ENCODE results near the gene PAAF1. TPM values are rescaled to one million over a fixed set of nuclear protein-coding genes. Genes with fewer than 3 reads are reported as not detected.

PAAF1 gene
- total and polyA plus RNA-seq, 4 donors: 10.2 to 23.3 (median 13.9) TPM

DNA sequence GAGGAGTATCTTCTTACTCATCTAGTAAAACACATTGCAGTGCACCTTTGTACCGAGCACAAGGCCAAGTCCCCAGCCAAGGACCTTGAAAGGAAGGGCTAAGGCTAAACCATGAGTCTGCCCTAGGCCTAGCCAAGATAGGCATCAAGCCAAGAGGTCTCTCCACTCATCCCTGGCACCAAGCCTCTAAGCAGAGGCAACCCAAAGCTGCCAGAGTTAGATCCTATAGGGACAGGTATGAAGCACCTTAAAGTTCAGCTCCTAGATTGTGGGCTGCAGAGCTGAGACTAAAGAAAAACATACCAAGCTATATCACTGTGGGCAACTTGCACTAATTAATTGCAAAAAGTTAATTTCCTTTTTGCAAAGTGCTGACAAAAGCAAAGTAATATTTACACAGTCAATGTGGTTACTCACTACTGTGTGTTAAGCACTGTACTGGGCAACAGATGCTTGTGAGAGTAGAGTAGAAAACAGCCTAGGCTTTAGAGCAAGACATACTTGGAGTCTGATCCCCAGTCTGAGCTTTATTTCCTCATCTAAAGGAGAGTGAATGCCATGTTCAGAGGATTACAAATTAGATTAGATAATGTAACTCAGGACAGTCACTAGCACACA, 7.4 kb upstream of the PAAF1 start:
- DNase-seq (peak in 1 of 3 donors; percentile 3), ATAC-seq (ENCODE audit: insufficient read depth, low FRiP score) (no peak)
- H3K9ac ChIP-seq (ENCODE audit: insufficient read depth in 1 of 2, low read length in 2 of 2): no peak overlapping the region
- H3K27me3 ChIP-seq (ENCODE audit: control insufficient read depth in 3 of 3, insufficient read depth in 3 of 3, low read length in 2 of 3): no peaks in the 10 kb centered on the region
- no peak overlapping the region for H3K27ac ChIP-seq (ENCODE audit: low read depth in 1 of 2, low read length in 1 of 2)
- no peak overlapping the region for H3K4me3 ChIP-seq
- H3K4me1 ChIP-seq (ENCODE audit: control insufficient read depth in 5 of 5, insufficient read depth in 5 of 5, low read length in 5 of 5): peaks cover 0 to 2% (median 0%) of the 10 kb centered on the region in 5 donors
- 75 to 77% methylated on average over 1 of the region's 1 CpG for WGBS, 2 donors
- H3K9me3 ChIP-seq (ENCODE audit: control insufficient read depth in 4 of 4, insufficient read depth in 3 of 4, low read length in 3 of 4): no peaks in the 10 kb centered on the region
- TF ChIP-seq, protein P1, sequence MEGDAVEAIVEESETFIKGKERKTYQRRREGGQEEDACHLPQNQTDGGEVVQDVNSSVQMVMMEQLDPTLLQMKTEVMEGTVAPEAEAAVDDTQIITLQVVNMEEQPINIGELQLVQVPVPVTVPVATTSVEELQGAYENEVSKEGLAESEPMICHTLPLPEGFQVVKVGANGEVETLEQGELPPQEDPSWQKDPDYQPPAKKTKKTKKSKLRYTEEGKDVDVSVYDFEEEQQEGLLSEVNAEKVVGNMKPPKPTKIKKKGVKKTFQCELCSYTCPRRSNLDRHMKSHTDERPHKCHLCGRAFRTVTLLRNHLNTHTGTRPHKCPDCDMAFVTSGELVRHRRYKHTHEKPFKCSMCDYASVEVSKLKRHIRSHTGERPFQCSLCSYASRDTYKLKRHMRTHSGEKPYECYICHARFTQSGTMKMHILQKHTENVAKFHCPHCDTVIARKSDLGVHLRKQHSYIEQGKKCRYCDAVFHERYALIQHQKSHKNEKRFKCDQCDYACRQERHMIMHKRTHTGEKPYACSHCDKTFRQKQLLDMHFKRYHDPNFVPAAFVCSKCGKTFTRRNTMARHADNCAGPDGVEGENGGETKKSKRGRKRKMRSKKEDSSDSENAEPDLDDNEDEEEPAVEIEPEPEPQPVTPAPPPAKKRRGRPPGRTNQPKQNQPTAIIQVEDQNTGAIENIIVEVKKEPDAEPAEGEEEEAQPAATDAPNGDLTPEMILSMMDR (IDR thresholded peaks at IDR 0.05; ENCODE audit: control extremely low read depth, extremely low read depth): no peak
- peaks cover 12 to 17% (median 14%) of the 10 kb centered on the region in 4 donors for H3K36me3 ChIP-seq (ENCODE audit: control insufficient read depth in 4 of 4, insufficient read depth in 4 of 4, low read length in 4 of 4)

DNA sequence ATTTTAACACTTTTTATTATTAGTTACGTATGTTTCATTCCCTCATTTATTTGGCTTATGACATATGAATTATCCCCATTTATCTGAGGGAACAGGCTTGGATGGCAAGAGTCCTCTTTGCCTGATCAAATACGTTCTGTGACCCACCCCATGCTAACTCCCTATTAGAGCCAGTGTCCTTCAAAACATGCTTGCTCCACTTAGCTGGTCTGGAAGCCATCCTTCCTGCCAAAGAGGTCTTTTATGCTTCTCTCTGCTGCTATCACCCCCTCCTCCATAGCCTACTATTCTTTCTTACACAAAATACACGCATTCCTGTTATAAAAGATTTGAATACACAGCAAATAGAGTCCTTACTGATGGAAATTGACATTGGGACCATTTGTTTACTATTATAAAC, 6.5 kb upstream of the PAAF1 start:
- Histone ChIP-seq H3K36me3 (ENCODE audit: control insufficient read depth in 4 of 4, insufficient read depth in 4 of 4, low read length in 4 of 4) (peaks cover 13 to 20% (median 15%) of the 10 kb centered on the region in 4 donors), H3K4me3 (no peak overlapping the region), H3K27ac (ENCODE audit: low read depth in 1 of 2, low read length in 1 of 2) (no peak overlapping the region), H3K27me3 (ENCODE audit: control insufficient read depth in 3 of 3, insufficient read depth in 3 of 3, low read length in 2 of 3) (no peaks in the 10 kb centered on the region), H3K9ac (ENCODE audit: insufficient read depth in 1 of 2, low read length in 2 of 2) (no peak overlapping the region), H3K4me1 (ENCODE audit: control insufficient read depth in 5 of 5, insufficient read depth in 5 of 5, low read length in 5 of 5) (peaks cover 2 to 5% (median 4%) of the 10 kb centered on the region in 5 donors), H3K9me3 (ENCODE audit: control insufficient read depth in 4 of 4, insufficient read depth in 3 of 4, low read length in 3 of 4) (no peaks in the 10 kb centered on the region)
- DNase-seq (no peak), ATAC-seq (ENCODE audit: insufficient read depth, low FRiP score) (no peak)
- TF ChIP-seq, protein P1 (IDR thresholded peaks at IDR 0.05; ENCODE audit: control extremely low read depth, extremely low read depth): no peak
- 93 to 95% methylated on average over 3 of the region's 3 CpGs for WGBS, 2 donors

DNA sequence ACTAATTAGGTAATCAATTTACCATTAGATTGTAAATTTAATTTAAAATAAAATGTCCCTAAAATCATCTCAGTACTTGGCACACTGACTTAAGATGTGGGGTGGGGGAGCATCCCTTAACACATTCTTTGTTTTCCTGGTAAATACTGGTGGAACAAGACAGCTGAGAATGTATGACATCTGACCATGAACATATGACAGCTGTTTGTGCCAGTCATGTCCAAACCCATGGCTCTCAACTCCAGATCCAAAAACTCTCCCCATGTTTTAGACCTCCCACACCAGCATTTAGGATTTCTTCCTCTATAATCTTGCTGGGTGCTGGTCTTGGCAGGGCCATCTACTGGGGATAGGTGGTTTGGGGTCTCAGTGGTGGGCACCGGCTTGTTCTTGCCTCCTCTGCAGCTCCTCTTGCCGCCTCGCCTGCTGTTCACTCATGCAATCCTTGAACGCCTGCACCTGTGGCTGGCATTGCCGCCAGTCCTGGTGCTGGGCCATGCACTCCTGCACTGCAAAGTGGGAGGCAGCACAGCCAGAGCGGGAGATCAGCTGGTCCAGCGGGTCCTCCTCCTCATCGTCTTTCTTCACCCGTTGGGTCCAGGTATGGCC, 3.9 kb upstream of the PAAF1 start:
- H3K4me3 ChIP-seq: no peak overlapping the region
- DNase-seq (no peak), ATAC-seq (ENCODE audit: insufficient read depth, low FRiP score) (no peak)
- peaks cover 6 to 22% (median 9%) of the 10 kb centered on the region in 5 donors for H3K4me1 ChIP-seq (ENCODE audit: control insufficient read depth in 5 of 5, insufficient read depth in 5 of 5, low read length in 5 of 5)
- no peak overlapping the region for H3K27ac ChIP-seq (ENCODE audit: low read depth in 1 of 2, low read length in 1 of 2)
- H3K36me3 ChIP-seq (ENCODE audit: control insufficient read depth in 4 of 4, insufficient read depth in 4 of 4, low read length in 4 of 4): peaks cover 13 to 21% (median 17%) of the 10 kb centered on the region in 4 donors
- peaks cover 0 to 2% (median 0%) of the 10 kb centered on the region in 4 donors for H3K9me3 ChIP-seq (ENCODE audit: control insufficient read depth in 4 of 4, insufficient read depth in 3 of 4, low read length in 3 of 4)
- no peak overlapping the region for H3K9ac ChIP-seq (ENCODE audit: insufficient read depth in 1 of 2, low read length in 2 of 2)
- 98% methylated on average over 9 of the region's 9 CpGs for WGBS, 2 donors
- TF ChIP-seq, protein P1 (IDR thresholded peaks at IDR 0.05; ENCODE audit: control extremely low read depth, extremely low read depth): no peak
- no peaks in the 10 kb centered on the region for H3K27me3 ChIP-seq (ENCODE audit: control insufficient read depth in 3 of 3, insufficient read depth in 3 of 3, low read length in 2 of 3)

All from lung (tissue), 12 donors.